ENCODE data around the gene ZNF101. TPM values are rescaled to one million over a fixed set of nuclear protein-coding genes. Genes with fewer than 3 reads are reported as not detected.

The ZNF101 gene
- total and polyA plus RNA-seq, 9 of the 15 experiments (the other 6 are each of a cell fraction or from before 2014, with no cell fraction given): 9.6 to 20.3 (median 12.4) TPM

DNA sequence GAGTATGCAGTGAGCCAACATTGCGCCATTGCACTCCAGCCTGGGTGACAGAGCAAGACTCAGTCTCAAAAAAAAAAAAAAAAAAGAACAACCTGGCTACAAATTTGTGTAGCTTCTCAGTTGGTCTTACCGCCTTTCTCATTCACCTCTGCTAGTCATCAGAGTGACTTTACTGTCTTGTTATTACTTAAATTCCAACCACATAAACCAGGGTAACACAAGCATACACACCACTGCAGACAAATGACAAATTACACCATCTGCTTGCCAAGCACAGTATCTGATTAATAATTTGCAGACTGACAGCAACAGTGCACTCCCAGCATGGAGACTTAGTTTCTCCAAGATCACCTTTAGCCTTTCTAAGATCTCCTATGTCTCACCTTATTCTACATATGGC lies 53.3 kb downstream of the ZNF101 start (continued):
- TF ChIP-seq ZNF668 (CRISPR knock-in tag; IDR thresholded peaks at IDR 0.05): no peak
- TF ChIP-seq TAF9B (IDR thresholded peaks at IDR 0.05; ENCODE audit: partially characterized antibody): no peak
- TF ChIP-seq ZFP36 (IDR thresholded peaks at IDR 0.05; ENCODE audit: low read depth, low read length, partially characterized antibody): no peak

- Histone ChIP-seq H3K9me3 (replicated peaks; ENCODE audit: control insufficient read depth, insufficient read depth, low read depth, low read length) (peaks cover 4% of the 10 kb centered on the region), H3K9ac (ENCODE audit: insufficient read depth in 1 of 2, low read depth in 2 of 2, low read length in 2 of 2) (peak within 1 kb of the TSS; percentile 71 to 96), H3K36me3 (ENCODE audit: control insufficient read depth, insufficient read depth, low read length) (peaks cover 3% of the 10 kb centered on the region; the same call in 1 of the 3 replicates), H3K9me1 (ENCODE audit: control insufficient read depth, insufficient read depth, low read length) (no peaks in the 10 kb centered on the region), H3K27ac (ENCODE audit: extremely low read depth, low read depth, low read length) (peak within 1 kb of the TSS; percentile 67), H3K79me2 (ENCODE audit: control insufficient read depth, insufficient read depth, low read length) (peaks cover 43% of the 10 kb centered on the region), H3K27me3 (ENCODE audit: control insufficient read depth in 2 of 2, insufficient read depth in 2 of 2, low read length in 2 of 2) (no peaks in the 10 kb centered on the region), H3K4me3 (peak within 1 kb of the TSS; percentile 76), H3K4me1 (replicated peaks in 1 of 2; ENCODE audit: control insufficient read depth in 2 of 2, insufficient read depth in 2 of 2, low read length in 2 of 2) (peaks cover 5 to 14% of the 10 kb centered on the region in 2 experiments; a peak in 4 of 5 replicates), H3K4me2 (ENCODE audit: insufficient read depth, low read length) (peak within 1 kb of the TSS; percentile 89), H2AFZ (ENCODE audit: low read depth, low read length) (peak within 1 kb of the TSS; percentile 98), H4K20me1 (replicated peaks; ENCODE audit: control insufficient read depth, insufficient read depth, low read length) (no peaks in the 10 kb centered on the region)
- intact Hi-C loops (cut with micrococcal nuclease): loop anchor here (10.0 kb wide), 1 partner anchor 68 kb away; the partner anchor contains the start of genes ATP13A1 and ZNF101
- peak; percentile 96 to 99 (median 99) for DNase-seq (ENCODE audit: extremely low read depth in 1 of 4, low spot score in 3 of 4)
- peak; percentile 100 for ATAC-seq
- CTCF ChIA-PET (ENCODE audit: low intra/inter-chr PET ratio): no interaction called here
- BruUV-seq (replicated peaks): TSS peak; percentile 65
- in situ Hi-C loops (cut with MboI): no loop called here
- FAIRE-seq: peak; percentile 99
- 1% methylated on average over 59 of the region's 61 CpGs for WGBS (ENCODE audit: insufficient coverage, low coverage, missing lambda C conversion rate)
- POLR2A ChIA-PET: interaction anchor here (0.5 to 1.7 kb wide), 12 partner anchors 9 to 1043 kb away, joined by 3 to 6 read pairs (median 3); partner anchors contain the start of genes ZNF101, ZNF66 and ZNF93
- peak; percentile 29 to 49; a peak in 2 of 4 replicates for TF ChIP-seq MAZ (CRISPR knock-in tag; conservative IDR thresholded peaks at IDR 0.05 in 1 of 2, IDR thresholded peaks at IDR 0.05 in 1 of 2)
- TF ChIP-seq JUN (IDR thresholded peaks at IDR 0.05; ENCODE audit: borderline replicate concordance, low read depth, low read length): no peak
- TF ChIP-seq JUN (CRISPR knock-in tag; IDR thresholded peaks at IDR 0.05; ENCODE audit: borderline replicate concordance): no peak
- peak; percentile 80 for TF ChIP-seq HMGN3 (IDR thresholded peaks at IDR 0.05; ENCODE audit: borderline replicate concordance, extremely low read depth, insufficient read length, low read depth, low read length)
- TF ChIP-seq ARHGAP35 (IDR thresholded peaks at IDR 0.05; ENCODE audit: partially characterized antibody): no peak
- TF ChIP-seq ZFX (CRISPR knock-in tag; IDR thresholded peaks at IDR 0.05): peak; percentile 91
- TF ChIP-seq KLF10 (CRISPR knock-in tag; IDR thresholded peaks at IDR 0.05): no peak
- no peak for TF ChIP-seq ZNF592 (IDR thresholded peaks at IDR 0.05)
- TF ChIP-seq ILK (tag; IDR thresholded peaks at IDR 0.05; ENCODE audit: borderline replicate concordance, low read depth): no peak
- no peak for TF ChIP-seq FOXK1 (CRISPR knock-in tag; IDR thresholded peaks at IDR 0.05; ENCODE audit: borderline replicate concordance)
- peak; percentile 53; the same call in 1 of the 2 replicates for TF ChIP-seq ZBTB17 (CRISPR knock-in tag; IDR thresholded peaks at IDR 0.05)
- TF ChIP-seq ZNF445 (CRISPR knock-in tag; IDR thresholded peaks at IDR 0.05; ENCODE audit: low read depth): no peak
Observed at GRCh38 chr19:19732579-19733501, 64.2 kb downstream of the ZNF101 start, which contains the start of gene ZNF14. TSS of gene ZNF14 (minus strand) at chr19:19733112. CDS start at chr19:19732958, 154 bp downstream.
